ENCODE measurements around the gene CLMP. TPM values are rescaled to one million over a fixed set of nuclear protein-coding genes. Genes with fewer than 3 reads are reported as not detected.
A peak's percentile ranks its signal among the peaks of the same experiment; 100 is the strongest.

The CLMP gene
- polyA plus RNA-seq, 3 donors: 0.33 TPM; not detected in 2

- peak overlapping the region; percentile 100 for H3K9ac ChIP-seq (ENCODE audit: insufficient read depth, low read length, poor library complexity, severe bottlenecking)
- H3K4me3 ChIP-seq (replicated peaks in 1 of 3; ENCODE audit: low read depth in 2 of 3, low read length in 3 of 3): peak overlapping the region; percentile 55 to 98 (median 96)
- Mint-ChIP-seq H3K27me3 (ENCODE audit: low read depth in 3 of 3) (no peaks in the 10 kb centered on the region), H3K9me3 (no peaks in the 10 kb centered on the region), H3K27ac (peak overlapping the region; percentile 96 to 100 (median 99)), H3K36me3 (peaks cover 29 to 33% of the 10 kb centered on the region in 2 donors), H3K4me3 (peak overlapping the region; percentile 94), H3K4me1 (peaks cover 60% of the 10 kb centered on the region)
- H3K9me3 ChIP-seq (replicated peaks in 1 of 2; ENCODE audit: control insufficient read depth in 1 of 2, insufficient read depth in 1 of 2, low read length in 2 of 2): no peaks in the 10 kb centered on the region
- H3K79me2 ChIP-seq (ENCODE audit: insufficient read depth, low read length): peaks cover 89% of the 10 kb centered on the region
- intact Hi-C loops (cut with micrococcal nuclease): loop anchor here (2.0 to 5.0 kb wide), 2 partner anchors 201 to 206 kb away; no protein-coding TSS in a partner anchor
- peak; percentile 53 to 59 (median 54) for DNase-seq
- no peaks in the 10 kb centered on the region for H3K27me3 ChIP-seq (ENCODE audit: control insufficient read depth in 2 of 2, insufficient read depth in 2 of 2, low read length in 2 of 2)
- TF ChIP-seq, protein P1, sequence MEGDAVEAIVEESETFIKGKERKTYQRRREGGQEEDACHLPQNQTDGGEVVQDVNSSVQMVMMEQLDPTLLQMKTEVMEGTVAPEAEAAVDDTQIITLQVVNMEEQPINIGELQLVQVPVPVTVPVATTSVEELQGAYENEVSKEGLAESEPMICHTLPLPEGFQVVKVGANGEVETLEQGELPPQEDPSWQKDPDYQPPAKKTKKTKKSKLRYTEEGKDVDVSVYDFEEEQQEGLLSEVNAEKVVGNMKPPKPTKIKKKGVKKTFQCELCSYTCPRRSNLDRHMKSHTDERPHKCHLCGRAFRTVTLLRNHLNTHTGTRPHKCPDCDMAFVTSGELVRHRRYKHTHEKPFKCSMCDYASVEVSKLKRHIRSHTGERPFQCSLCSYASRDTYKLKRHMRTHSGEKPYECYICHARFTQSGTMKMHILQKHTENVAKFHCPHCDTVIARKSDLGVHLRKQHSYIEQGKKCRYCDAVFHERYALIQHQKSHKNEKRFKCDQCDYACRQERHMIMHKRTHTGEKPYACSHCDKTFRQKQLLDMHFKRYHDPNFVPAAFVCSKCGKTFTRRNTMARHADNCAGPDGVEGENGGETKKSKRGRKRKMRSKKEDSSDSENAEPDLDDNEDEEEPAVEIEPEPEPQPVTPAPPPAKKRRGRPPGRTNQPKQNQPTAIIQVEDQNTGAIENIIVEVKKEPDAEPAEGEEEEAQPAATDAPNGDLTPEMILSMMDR (IDR thresholded peaks at IDR 0.05): no peak
- peak overlapping the region; percentile 84 for H3K4me2 ChIP-seq (replicated peaks; ENCODE audit: extremely low read depth, low read length, poor library complexity, severe bottlenecking)
- H3K36me3 ChIP-seq (replicated peaks in 1 of 2; ENCODE audit: control insufficient read depth in 1 of 2, insufficient read depth in 2 of 2, low read length in 2 of 2): peaks cover 28 to 29% of the 10 kb centered on the region in 2 donors
- WGBS (ENCODE audit: insufficient coverage): 2% methylated on average over 25 of the region's 37 CpGs
- H2AFZ ChIP-seq (ENCODE audit: insufficient read depth, low read depth, low read length, poor library complexity, severe bottlenecking): peak overlapping the region; percentile 89
- peak overlapping the region; percentile 99 to 100 for H3K27ac ChIP-seq (ENCODE audit: low read depth in 1 of 2, low read length in 2 of 2)
- H3K4me1 ChIP-seq (ENCODE audit: control insufficient read depth in 1 of 2, insufficient read depth in 2 of 2, low read length in 2 of 2): peaks cover 45 to 72% of the 10 kb centered on the region in 2 donors
- H4K20me1 ChIP-seq (ENCODE audit: insufficient read depth, low read length): peaks cover 37% of the 10 kb centered on the region
Measured at GRCh38 chr11:123062892-123063825, 131.9 kb downstream of the CLMP start.

DNA sequence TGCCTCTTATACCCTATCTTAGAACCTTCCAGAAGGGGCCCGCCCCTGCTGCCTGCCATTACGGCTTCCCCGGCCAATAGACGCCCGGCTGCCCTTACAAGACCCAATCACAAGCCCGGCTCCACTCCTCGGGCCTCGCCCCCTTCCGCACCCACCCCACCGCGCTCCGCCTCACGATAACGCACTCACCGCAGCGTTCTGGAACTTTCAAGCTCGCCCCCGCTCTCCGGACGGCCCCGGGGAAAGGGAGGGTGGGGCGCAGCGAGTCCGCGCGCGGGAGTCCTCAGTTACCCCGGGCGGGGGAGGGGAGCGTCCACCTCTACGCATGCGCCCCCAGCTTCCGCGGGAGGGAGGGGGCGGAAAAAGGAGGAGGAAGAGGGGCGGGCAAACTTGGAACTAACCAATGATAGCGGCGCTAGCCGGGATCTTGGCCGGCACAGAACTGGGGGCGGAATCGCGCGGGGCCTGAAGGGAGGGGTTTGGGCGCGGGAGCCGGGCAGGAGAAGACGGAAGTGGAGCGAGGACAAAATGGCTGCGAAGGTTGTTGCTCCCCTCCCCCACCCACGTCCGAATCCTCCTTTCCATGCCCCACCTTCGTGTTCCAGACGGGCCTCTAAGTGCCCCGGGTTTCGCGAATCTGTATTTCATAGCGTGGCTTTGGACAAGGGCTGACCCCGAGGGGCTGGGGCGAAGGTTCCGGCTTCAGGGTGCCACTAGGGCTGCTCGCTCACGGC lies 132.7 kb downstream of the CLMP start:
- DNase-seq: peak; percentile 97 to 98 (median 98)
- H3K4me2 ChIP-seq (replicated peaks; ENCODE audit: extremely low read depth, low read length, poor library complexity, severe bottlenecking): peak overlapping the region; percentile 84
- peaks cover 88% of the 10 kb centered on the region for H3K79me2 ChIP-seq (ENCODE audit: insufficient read depth, low read length)
- peak overlapping the region; percentile 96 to 100 (median 99) for H3K27ac Mint-ChIP-seq
- peaks cover 36 to 38% of the 10 kb centered on the region in 2 donors for H3K36me3 ChIP-seq (replicated peaks in 1 of 2; ENCODE audit: control insufficient read depth in 1 of 2, insufficient read depth in 2 of 2, low read length in 2 of 2)
- peak overlapping the region; percentile 100 for H3K9ac ChIP-seq (ENCODE audit: insufficient read depth, low read length, poor library complexity, severe bottlenecking)
- H3K36me3 Mint-ChIP-seq: peaks cover 37 to 41% of the 10 kb centered on the region in 2 donors
- no peaks in the 10 kb centered on the region for H3K9me3 Mint-ChIP-seq
- H3K4me3 ChIP-seq (replicated peaks in 1 of 3; ENCODE audit: low read depth in 2 of 3, low read length in 3 of 3): peak overlapping the region; percentile 55 to 98 (median 96)
- peaks cover 42 to 74% of the 10 kb centered on the region in 2 donors for H3K4me1 ChIP-seq (ENCODE audit: control insufficient read depth in 1 of 2, insufficient read depth in 2 of 2, low read length in 2 of 2)
- no peaks in the 10 kb centered on the region for H3K27me3 ChIP-seq (ENCODE audit: control insufficient read depth in 2 of 2, insufficient read depth in 2 of 2, low read length in 2 of 2)
- H3K27me3 Mint-ChIP-seq (ENCODE audit: low read depth in 3 of 3): no peaks in the 10 kb centered on the region
- WGBS (ENCODE audit: insufficient coverage): under 1% methylated on average over 53 of the region's 63 CpGs
- H3K9me3 ChIP-seq (replicated peaks in 1 of 2; ENCODE audit: control insufficient read depth in 1 of 2, insufficient read depth in 1 of 2, low read length in 2 of 2): no peaks in the 10 kb centered on the region
- TF ChIP-seq, protein P1 (IDR thresholded peaks at IDR 0.05): no peak
- peaks cover 62% of the 10 kb centered on the region for H3K4me1 Mint-ChIP-seq
- H2AFZ ChIP-seq (ENCODE audit: insufficient read depth, low read depth, low read length, poor library complexity, severe bottlenecking): peak overlapping the region; percentile 89
- H3K4me3 Mint-ChIP-seq: peak overlapping the region; percentile 94
- intact Hi-C loops (cut with micrococcal nuclease): loop anchor here (2.0 to 5.0 kb wide), 2 partner anchors 200 to 206 kb away; no protein-coding TSS in a partner anchor
- H3K27ac ChIP-seq (ENCODE audit: low read depth in 1 of 2, low read length in 2 of 2): peak overlapping the region; percentile 99 to 100
- H4K20me1 ChIP-seq (ENCODE audit: insufficient read depth, low read length): peaks cover 45% of the 10 kb centered on the region
